Lung microvascular endothelial cell (primary cell): Measurements from ENCODE around the gene NFIA. TPM values are rescaled to one million over a fixed set of nuclear protein-coding genes. Genes with fewer than 3 reads are reported as not detected.

Source experiments
- DNase-seq, 2 donors: peaks; one replicate each; pipeline versions ENCODE4 v3.0.0 to v3.0.0-alpha.2; 2010; ENCODE audit warnings: low read depth in 2 of 2
- total RNA-seq: library from RNA; depleted of rRNA; stranded (reverse); fragments of >200 nt; gene quantifications from 2 replicates; pipeline ENCODE4 v1.2.1, GENCODE V29; 2014

The NFIA gene
- total RNA-seq, 1 donor from 2014 or later: 14.3 TPM

GRCh38 chr1:61482170-61482734, 399.9 kb downstream of the NFIA start:
- DNase-seq: no peak

GRCh38 chr1:61486783-61487536, 404.6 kb downstream of the NFIA start:
- no peak for DNase-seq

GRCh38 chr1:61487801-61488200, 405.4 kb downstream of the NFIA start:
- no peak for DNase-seq

GRCh38 chr1:61490924-61491323, 408.6 kb downstream of the NFIA start:
- no peak for DNase-seq

GRCh38 chr1:61491497-61491896, 409.1 kb downstream of the NFIA start:
- DNase-seq: no peak

- no peak for DNase-seq
Observed at GRCh38 chr1:61494000-61494399, 411.6 kb downstream of the NFIA start.

- no peak for DNase-seq
Observed at GRCh38 chr1:61496501-61496900, 414.1 kb downstream of the NFIA start.

GRCh38 chr1:61497013-61497412, 414.7 kb downstream of the NFIA start:
- DNase-seq: no peak

- DNase-seq: no peak
Observed at GRCh38 chr1:61498342-61498741, 416.0 kb downstream of the NFIA start.

GRCh38 chr1:61501971-61502916, 419.9 kb downstream of the NFIA start:
- no peak for DNase-seq

- DNase-seq: no peak
Observed at GRCh38 chr1:61504305-61504704, 421.9 kb downstream of the NFIA start.

GRCh38 chr1:61504852-61505390, 422.6 kb downstream of the NFIA start:
- no peak for DNase-seq

- DNase-seq: no peak
Observed at GRCh38 chr1:61506236-61506635, 423.9 kb downstream of the NFIA start.

GRCh38 chr1:61506944-61507500, 424.7 kb downstream of the NFIA start:
- DNase-seq: no peak
